Common myeloid progenitor, CD34-positive (primary cell): ENCODE data around the gene SPDYE6.
"Not testable (repeated sequence)": the region's sequence is repeated elsewhere in the genome, so short reads cannot be mapped to it uniquely, and the experiment has no call there.

Experiments used
- CTCF ChIA-PET: fragments of 350-600 bp; sonication (Branson Sonifier 250); formaldehyde crosslinking; loops from one replicate; lab custom pipeline; 2021; ENCODE audit warnings: antibody characterized with exemption; lab: Charles Lee
- POLR2A ChIA-PET: fragments of 350-600 bp; sonication (Branson Sonifier 250); formaldehyde crosslinking; loops from one replicate; lab custom pipeline; 2021; ENCODE audit warnings: antibody characterized with exemption; lab: Charles Lee
- DNase-seq, 3 donors: peaks; one replicate each; pipeline versions ENCODE4 v3.0.0 to v3.0.0-alpha.2; 2013
- H3K27ac ChIP-seq, 2 experiments: 1 replicate in 1 of 2; 2 replicates in 1 of 2; pipeline ENCODE4 v1.7.0; 2013; ENCODE audit warnings: inconsistent platforms in 2 of 2, low read length in 2 of 2, mild to moderate bottlenecking in 2 of 2, low read depth in 1 of 2, moderate library complexity in 1 of 2; ENCODE audit not compliant: severe bottlenecking in 2 of 2, insufficient read depth in 1 of 2, poor library complexity in 1 of 2
- H3K27me3 ChIP-seq, 5 experiments: replicated peaks in 2 of 5; 1 replicate in 3 of 5; 2 replicates in 2 of 5; pipeline versions ENCODE4 v1.6.1 to v1.7.0; 2013; ENCODE audit warnings: low read length in 4 of 5, mild to moderate bottlenecking in 2 of 5, moderate library complexity in 2 of 5, inconsistent platforms in 1 of 5; ENCODE audit not compliant: insufficient read depth in 5 of 5, control insufficient read depth in 4 of 5
- H3K36me3 ChIP-seq, 4 experiments: 1 replicate in 2 of 4; 2 replicates in 2 of 4; pipeline versions ENCODE4 v1.6.1 to v1.7.0; 2013; ENCODE audit warnings: low read length in 3 of 4, control low read depth in 1 of 4, mild to moderate bottlenecking in 1 of 4; ENCODE audit not compliant: control insufficient read depth in 4 of 4, insufficient read depth in 4 of 4
- H3K4me1 ChIP-seq, 4 experiments: 1 replicate in 3 of 4; 2 replicates in 1 of 4; pipeline versions ENCODE4 v1.6.1 to v1.7.1; 2013; ENCODE audit warnings: low read length in 3 of 4, mild to moderate bottlenecking in 3 of 4, control low read depth in 1 of 4, inconsistent platforms in 1 of 4, moderate library complexity in 1 of 4; ENCODE audit not compliant: control insufficient read depth in 4 of 4, insufficient read depth in 4 of 4; ENCODE audit errors: control extremely low read depth in 1 of 4
- H3K4me3 ChIP-seq, 7 experiments: 1 replicate in 4 of 7; 2 replicates in 3 of 7; pipeline versions ENCODE4 v1.5.1 to v1.7.0; 2013; ENCODE audit warnings: mild to moderate bottlenecking in 7 of 7, low read length in 6 of 7, moderate library complexity in 6 of 7, inconsistent platforms in 2 of 7, low read depth in 2 of 7, control low read depth in 1 of 7; ENCODE audit not compliant: insufficient read depth in 4 of 7, control insufficient read depth in 1 of 7; ENCODE audit errors: extremely low read depth in 1 of 7
- H3K9me3 ChIP-seq, 5 experiments: 1 replicate in 4 of 5; 2 replicates in 1 of 5; pipeline versions ENCODE4 v1.6.1 to v1.7.1; 2013; ENCODE audit warnings: low read length in 4 of 5, mild to moderate bottlenecking in 2 of 5, inconsistent platforms in 1 of 5, low read depth in 1 of 5, moderate library complexity in 1 of 5; ENCODE audit not compliant: control insufficient read depth in 4 of 5, insufficient read depth in 2 of 5; ENCODE audit errors: control extremely low read depth in 1 of 5
- WGBS: methylation state at CpG from one replicate; pipeline ENCODE4 v1.1.5; 2013; ENCODE audit not compliant: insufficient coverage; 5-methylcytosine and 5-hydroxymethylcytosine counted together

The SPDYE6 gene

DNA sequence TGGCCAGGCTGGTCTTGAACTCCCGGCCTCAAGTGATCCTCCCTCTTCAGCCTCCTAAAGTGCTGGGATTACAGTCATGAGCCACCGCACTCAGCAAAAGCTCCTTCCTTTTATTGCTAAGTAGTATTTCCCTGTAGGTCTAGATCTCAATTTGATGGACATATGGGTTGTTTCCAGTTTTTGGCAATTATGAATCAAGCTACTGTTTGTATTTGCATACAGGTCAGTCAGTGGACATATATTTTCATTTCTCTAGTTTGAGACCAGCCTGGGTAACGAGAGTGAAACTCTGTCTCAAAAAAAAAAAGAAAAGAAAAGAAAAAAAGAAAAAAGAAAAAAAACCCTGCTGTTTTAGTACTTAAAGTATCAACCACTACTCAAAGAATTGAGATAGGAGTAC lies 33.6 kb upstream of the SPDYE6 start:
- DNase-seq = no peak
- Histone ChIP-seq H3K36me3 (peaks cover 0 to 24% (median 8%) of the 10 kb centered on the region in 4 experiments), H3K9me3 (no peaks in the 10 kb centered on the region), H3K4me3 (no peak overlapping the region), H3K27me3 (no peaks in the 10 kb centered on the region), H3K4me1 (no peaks in the 10 kb centered on the region), H3K27ac (no peak overlapping the region)
- CTCF ChIA-PET = interaction anchor here (1.2 to 14.9 kb wide), 2 partner anchors 71 to 112 kb away, joined by 4 to 246 read pairs; no protein-coding TSS in a partner anchor
- POLR2A ChIA-PET = interaction anchor here (0.5 kb wide), 1 partner anchor 672 kb away, joined by 3 read pairs; no protein-coding TSS in a partner anchor
- WGBS = 92% methylated on average over 2 of the region's 3 CpGs

DNA sequence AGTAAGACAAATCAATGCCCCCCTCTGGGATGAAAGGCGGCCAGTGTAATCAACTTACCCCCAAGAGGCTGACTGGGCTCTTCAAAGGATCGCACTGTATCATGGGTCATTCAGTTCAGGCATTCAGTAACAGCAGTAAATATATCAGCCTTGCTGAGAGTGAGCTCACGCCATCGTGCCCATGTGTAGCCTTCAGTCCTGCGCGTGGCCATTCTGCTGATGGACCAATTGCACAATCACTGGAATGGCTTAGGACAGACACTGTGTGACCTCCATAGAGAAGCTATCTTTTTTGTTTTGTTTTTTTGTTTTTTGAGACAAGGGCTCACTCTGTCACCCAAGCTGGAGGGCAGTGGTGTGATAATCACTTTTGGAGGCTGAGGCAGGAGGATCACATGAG lies 30.8 kb upstream of the SPDYE6 start:
- Histone ChIP-seq H3K36me3 (peaks cover 0 to 18% (median 10%) of the 10 kb centered on the region in 4 experiments), H3K27ac (no peak overlapping the region), H3K4me3 (no peak overlapping the region), H3K27me3 (no peaks in the 10 kb centered on the region), H3K9me3 (no peaks in the 10 kb centered on the region), H3K4me1 (no peaks in the 10 kb centered on the region)
- ChIA-PET CTCF (interaction anchor here (1.3 to 14.9 kb wide), 4 partner anchors 10 to 110 kb away, joined by 3 to 246 read pairs (median 6); no protein-coding TSS in a partner anchor), POLR2A (no interaction called here)
- WGBS = 97% methylated on average over 6 of the region's 6 CpGs
- no peak for DNase-seq

DNA sequence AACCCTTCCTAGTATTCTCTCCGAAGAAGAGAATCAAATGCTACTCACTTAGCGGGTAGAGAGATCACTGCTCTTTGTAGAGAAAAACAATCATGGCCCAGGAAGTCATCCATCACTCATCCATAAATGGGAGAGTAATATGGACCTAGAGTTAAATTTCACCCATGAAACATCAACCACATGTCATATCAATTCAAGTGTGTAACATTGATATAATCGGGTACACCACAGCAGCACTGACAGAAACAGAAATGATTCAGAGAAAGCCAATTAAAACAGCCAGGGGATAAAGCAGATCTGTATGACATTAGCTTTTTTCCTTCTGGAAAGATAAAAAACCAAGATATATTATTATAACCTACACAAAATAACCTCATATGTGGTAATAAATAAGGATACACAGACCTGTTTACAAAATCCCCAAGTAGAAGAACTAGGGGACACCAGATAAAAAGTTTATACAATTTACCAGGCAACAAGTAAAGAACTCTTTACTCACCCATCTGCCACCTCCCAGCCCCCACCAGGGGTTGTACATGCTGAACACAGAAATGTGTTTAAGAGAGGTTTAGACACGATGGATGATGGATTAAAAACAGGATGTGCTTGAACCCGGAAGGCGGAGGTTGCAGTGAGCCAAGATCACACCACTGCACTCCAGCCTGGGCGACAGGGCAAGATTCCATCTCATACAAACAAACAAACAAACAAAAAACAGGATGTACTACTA lies 25.6 kb upstream of the SPDYE6 start:
- H3K4me1 ChIP-seq, H3K27me3 ChIP-seq, H3K27ac ChIP-seq, POLR2A ChIA-PET, H3K4me3 ChIP-seq, H3K9me3 ChIP-seq, DNase-seq, CTCF ChIA-PET: not testable (repeated sequence)
- peaks cover 6 to 41% (median 10%) of the 10 kb centered on the region in 4 experiments for H3K36me3 ChIP-seq
- WGBS = no CpG with 5 or more reads among the region's 7 CpGs

DNA sequence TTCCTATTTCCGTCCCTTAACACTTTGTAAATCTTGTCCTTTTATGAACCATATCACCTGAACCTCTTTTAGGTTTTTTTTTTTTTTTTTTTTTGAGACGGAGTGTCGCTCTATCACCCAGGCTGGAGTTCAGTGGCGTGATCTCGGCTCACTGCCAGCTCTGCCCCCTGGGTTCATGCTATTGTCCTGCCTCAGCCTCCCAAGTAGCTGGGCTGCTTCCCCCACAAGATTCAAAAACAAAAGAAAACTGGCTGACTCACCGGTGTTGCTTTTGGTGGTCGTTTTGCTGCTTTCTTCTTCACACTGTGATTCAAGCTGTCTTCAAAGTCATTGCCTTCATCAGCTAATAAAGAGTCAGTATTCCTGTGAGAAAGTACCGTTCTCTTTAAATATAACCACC lies 24.6 kb upstream of the SPDYE6 start:
- H3K4me3 ChIP-seq, H3K9me3 ChIP-seq, DNase-seq, POLR2A ChIA-PET, H3K4me1 ChIP-seq, H3K27ac ChIP-seq, H3K27me3 ChIP-seq: not testable (repeated sequence)
- peaks cover 6 to 39% (median 9%) of the 10 kb centered on the region in 4 experiments for H3K36me3 ChIP-seq
- CTCF ChIA-PET = interaction anchor here (0.7 kb wide), 1 partner anchor 817 kb away, joined by 5 read pairs; no protein-coding TSS in a partner anchor
- 80% methylated on average over 2 of the region's 8 CpGs for WGBS

DNA sequence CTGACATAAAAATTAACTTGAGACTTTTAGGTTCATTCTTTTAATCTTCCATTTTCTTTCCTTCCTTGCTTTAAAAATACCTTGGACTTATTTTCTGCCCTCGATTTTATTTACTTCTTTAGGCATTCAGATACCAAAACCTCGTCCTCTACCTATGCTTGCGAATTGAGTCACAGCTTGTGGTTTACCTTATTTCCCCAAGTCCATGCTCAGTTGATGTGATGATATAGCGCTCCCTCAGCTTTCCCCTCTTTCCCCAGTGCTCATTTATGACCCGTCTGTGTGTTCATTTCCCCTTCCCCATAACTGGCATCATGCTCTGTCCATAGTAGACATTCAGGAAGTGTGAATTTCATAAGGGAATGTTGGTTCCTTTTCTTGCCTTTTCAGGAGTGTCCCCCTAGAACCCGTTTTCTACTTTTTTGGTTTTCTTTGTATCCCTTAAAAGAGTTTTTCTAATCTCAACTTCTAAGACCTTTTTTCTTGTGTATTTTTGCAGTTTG lies 20.8 kb upstream of the SPDYE6 start:
- DNase-seq = no peak

DNA sequence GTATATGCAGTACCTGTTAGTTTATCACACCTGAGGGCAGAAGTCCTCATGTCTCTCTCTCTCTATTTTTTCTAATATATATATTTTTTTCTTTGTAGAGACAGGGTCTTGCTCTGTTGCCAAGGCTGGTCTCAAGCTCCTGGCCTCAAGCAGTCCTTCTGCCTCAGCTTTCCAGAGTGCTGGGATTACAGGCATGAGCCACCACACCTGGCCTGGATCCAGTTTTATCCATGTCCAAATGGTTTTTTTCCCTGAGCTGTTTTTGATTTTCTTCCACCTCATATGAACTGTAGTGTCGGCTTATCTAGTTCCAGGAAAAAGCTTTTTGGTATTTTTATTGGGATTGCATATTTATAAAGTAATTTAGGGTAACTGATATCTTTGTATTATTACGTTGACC lies 16.6 kb upstream of the SPDYE6 start:
- H3K9me3 ChIP-seq, POLR2A ChIA-PET, DNase-seq, CTCF ChIA-PET, H3K27ac ChIP-seq, H3K4me1 ChIP-seq, H3K27me3 ChIP-seq, H3K4me3 ChIP-seq: not testable (repeated sequence)
- WGBS = no CpG with 5 or more reads among the region's 2 CpGs
- peaks cover 2 to 21% (median 4%) of the 10 kb centered on the region in 4 experiments for H3K36me3 ChIP-seq

More for the DNA sequence above, 20.8 kb upstream of the SPDYE6 start:
- ChIA-PET POLR2A (interaction anchor here (1.0 kb wide), 1 partner anchor 14 kb away, joined by 4 read pairs; no protein-coding TSS in a partner anchor), CTCF (no interaction called here)
- no peaks in the 10 kb centered on the region for H3K4me1 ChIP-seq
- peaks cover 6 to 36% (median 7%) of the 10 kb centered on the region in 4 experiments for H3K36me3 ChIP-seq
- H3K4me3 ChIP-seq = no peak overlapping the region
- no peaks in the 10 kb centered on the region for H3K9me3 ChIP-seq
- H3K27ac ChIP-seq = no peak overlapping the region
- H3K27me3 ChIP-seq = no peaks in the 10 kb centered on the region
- 93% methylated on average over 5 of the region's 6 CpGs for WGBS

DNA sequence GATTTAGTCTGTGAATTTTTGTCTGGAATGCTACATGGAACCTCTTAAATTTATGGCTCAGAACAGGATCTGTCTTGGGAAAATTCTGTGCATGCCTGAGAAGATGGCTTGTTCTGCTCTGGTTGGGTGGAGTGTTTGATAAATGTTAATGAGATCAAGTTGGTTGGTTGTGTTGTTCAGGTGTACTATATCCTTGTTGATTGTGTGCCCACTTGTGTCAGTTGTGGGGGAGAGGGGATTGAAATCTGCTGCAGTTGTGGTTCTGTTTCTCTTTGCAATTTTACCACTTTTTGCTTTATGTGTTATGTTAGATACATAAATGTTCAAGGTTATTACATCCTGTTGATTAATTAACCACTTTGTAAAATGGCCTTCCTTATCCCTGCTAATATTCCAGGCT lies 13.8 kb upstream of the SPDYE6 start:
- H3K9me3 ChIP-seq, CTCF ChIA-PET, H3K4me1 ChIP-seq, H3K27me3 ChIP-seq, H3K4me3 ChIP-seq, DNase-seq, H3K27ac ChIP-seq, POLR2A ChIA-PET: not testable (repeated sequence)
- peaks cover 0 to 12% (median 0%) of the 10 kb centered on the region in 4 experiments for H3K36me3 ChIP-seq
